HUES48 (cell line): ENCODE results near the gene IQGAP1.
A peak's percentile ranks its signal among the peaks of the same experiment; 100 is the strongest.

ENCODE experiments used
- H3K27ac ChIP-seq: one replicate; pipeline ENCODE4 v1.7.0; 2013; ENCODE audit warnings: low read depth, low read length, inconsistent platforms
- H3K27me3 ChIP-seq: 2 replicates; pipeline ENCODE4 v1.6.1; 2013; ENCODE audit warnings: mild to moderate bottlenecking, low read length; ENCODE audit not compliant: control insufficient read depth, insufficient read depth
- H3K36me3 ChIP-seq: 2 replicates; pipeline ENCODE4 v1.6.1; 2013; ENCODE audit warnings: low read length; ENCODE audit not compliant: control insufficient read depth, insufficient read depth
- H3K4me1 ChIP-seq: 2 replicates; pipeline ENCODE4 v1.6.1; 2013; ENCODE audit warnings: mild to moderate bottlenecking, low read length; ENCODE audit not compliant: control insufficient read depth, insufficient read depth
- H3K4me3 ChIP-seq: 2 replicates; pipeline ENCODE4 v1.5.1; 2013; ENCODE audit warnings: mild to moderate bottlenecking, low read depth, low read length
- H3K9ac ChIP-seq: 2 replicates; pipeline ENCODE4 v1.6.1; 2013; ENCODE audit warnings: mild to moderate bottlenecking, low read depth, low read length, moderate library complexity
- H3K9me3 ChIP-seq: 2 replicates; pipeline ENCODE4 v1.6.1; 2013; ENCODE audit warnings: low read length; ENCODE audit not compliant: control insufficient read depth, insufficient read depth

IQGAP1 gene

DNA sequence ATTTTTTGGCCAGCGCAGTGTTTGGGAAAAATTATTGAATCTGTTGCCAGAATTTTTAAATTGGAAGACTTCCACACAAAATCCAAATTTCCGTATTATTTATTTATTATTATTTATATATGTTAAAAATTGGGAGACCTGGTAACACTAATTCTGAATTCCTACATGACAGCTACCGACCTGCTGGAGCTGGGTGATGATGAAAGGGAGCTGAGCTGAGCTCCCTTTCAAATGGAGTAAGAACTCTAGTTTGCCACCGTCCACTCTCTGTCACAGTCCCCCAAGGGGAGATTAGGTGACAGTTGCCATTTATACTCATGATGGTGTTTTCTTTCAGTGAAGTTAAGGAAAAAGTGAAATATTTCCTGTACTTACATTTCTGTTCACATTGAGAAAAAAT, 143.1 kb downstream of the IQGAP1 start:
- Histone ChIP-seq H3K27ac (no peak overlapping the region), H3K9ac (no peak overlapping the region), H3K36me3 (no peaks in the 10 kb centered on the region), H3K9me3 (no peaks in the 10 kb centered on the region), H3K27me3 (peaks cover 42% of the 10 kb centered on the region), H3K4me3 (peak overlapping the region; percentile 69; the same call in 1 of the 2 replicates), H3K4me1 (peaks cover 4% of the 10 kb centered on the region; the same call in 1 of the 2 replicates)

GRCh38 chr15:90535254-90535653, 147.2 kb downstream of the IQGAP1 start:
- peaks cover 24% of the 10 kb centered on the region for H3K27me3 ChIP-seq
- peaks cover 4% of the 10 kb centered on the region; the same call in 1 of the 2 replicates for H3K4me1 ChIP-seq
- no peak overlapping the region for H3K9ac ChIP-seq
- no peaks in the 10 kb centered on the region for H3K36me3 ChIP-seq
- H3K9me3 ChIP-seq: no peaks in the 10 kb centered on the region
- H3K27ac ChIP-seq: no peak overlapping the region
- H3K4me3 ChIP-seq: no peak overlapping the region

DNA sequence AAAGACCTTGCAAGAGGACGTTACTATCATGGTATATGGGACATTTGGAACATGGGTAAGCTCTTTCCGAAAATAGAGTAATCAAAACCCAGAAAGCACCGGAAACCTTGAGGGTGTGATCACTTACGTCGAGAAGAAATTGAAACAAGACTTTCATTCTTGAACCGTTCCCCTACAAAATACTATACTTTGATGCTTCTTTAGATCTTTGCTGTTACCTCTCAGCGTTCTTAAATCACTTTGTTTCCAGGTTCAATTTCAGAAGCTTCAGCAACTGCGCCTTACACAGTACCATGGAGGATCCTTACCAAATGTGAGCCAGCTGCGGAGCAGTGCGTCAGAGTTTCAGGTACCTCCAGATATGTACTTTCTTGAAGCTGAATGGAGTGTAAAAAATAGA, 151.7 kb downstream of the IQGAP1 start:
- H3K4me3 ChIP-seq: no peak overlapping the region
- no peak overlapping the region for H3K27ac ChIP-seq
- H3K36me3 ChIP-seq: no peaks in the 10 kb centered on the region
- H3K27me3 ChIP-seq: no peaks in the 10 kb centered on the region
- no peaks in the 10 kb centered on the region for H3K4me1 ChIP-seq
- H3K9ac ChIP-seq: no peak overlapping the region
- no peaks in the 10 kb centered on the region for H3K9me3 ChIP-seq

DNA sequence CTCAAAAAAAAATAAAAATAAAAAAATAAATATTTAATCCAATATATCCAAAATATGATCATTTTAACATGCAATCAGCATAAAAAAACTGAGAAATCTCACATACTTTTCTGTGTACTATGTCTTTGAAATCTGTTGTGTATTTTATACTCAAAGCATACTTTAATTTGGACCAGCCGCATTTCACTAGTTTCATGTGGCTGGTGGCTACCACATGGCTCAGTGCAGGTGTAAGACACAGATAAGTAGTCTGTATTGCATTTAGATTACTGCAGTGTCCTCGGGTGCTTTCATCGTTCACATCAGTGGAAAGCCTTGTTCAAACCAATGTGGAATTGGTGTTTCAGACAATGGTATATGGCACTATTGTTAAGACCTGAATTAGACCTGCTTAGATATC, 152.7 kb downstream of the IQGAP1 start:
- no peaks in the 10 kb centered on the region for H3K27me3 ChIP-seq
- H3K27ac ChIP-seq: no peak overlapping the region
- H3K9me3 ChIP-seq: no peaks in the 10 kb centered on the region
- no peak overlapping the region for H3K9ac ChIP-seq
- H3K4me1 ChIP-seq: no peaks in the 10 kb centered on the region
- H3K36me3 ChIP-seq: no peaks in the 10 kb centered on the region
- no peak overlapping the region for H3K4me3 ChIP-seq

- Histone ChIP-seq H3K36me3 (no peaks in the 10 kb centered on the region), H3K9ac (no peak overlapping the region), H3K27me3 (no peaks in the 10 kb centered on the region), H3K4me1 (no peaks in the 10 kb centered on the region), H3K9me3 (no peaks in the 10 kb centered on the region), H3K27ac (no peak overlapping the region), H3K4me3 (no peak overlapping the region)
Measured at GRCh38 chr15:90545095-90545494, 157.1 kb downstream of the IQGAP1 start.

GRCh38 chr15:90547540-90547939, 159.5 kb downstream of the IQGAP1 start:
- no peak overlapping the region for H3K9ac ChIP-seq
- H3K27me3 ChIP-seq: no peaks in the 10 kb centered on the region
- no peak overlapping the region for H3K4me3 ChIP-seq
- no peak overlapping the region for H3K27ac ChIP-seq
- no peaks in the 10 kb centered on the region for H3K9me3 ChIP-seq
- no peaks in the 10 kb centered on the region for H3K36me3 ChIP-seq
- H3K4me1 ChIP-seq: no peaks in the 10 kb centered on the region

- no peaks in the 10 kb centered on the region for H3K36me3 ChIP-seq
- no peak overlapping the region for H3K9ac ChIP-seq
- H3K9me3 ChIP-seq: no peaks in the 10 kb centered on the region
- H3K4me3 ChIP-seq: no peak overlapping the region
- no peaks in the 10 kb centered on the region for H3K27me3 ChIP-seq
- H3K27ac ChIP-seq: no peak overlapping the region
- no peaks in the 10 kb centered on the region for H3K4me1 ChIP-seq
Measured at GRCh38 chr15:90550919-90551318, 162.9 kb downstream of the IQGAP1 start.
